GM18499 (cell line): ENCODE results near the gene DONSON.
"Not testable (repeated sequence)": the region's sequence is repeated elsewhere in the genome, so short reads cannot be mapped to it uniquely, and the experiment has no call there.

Experiments used
- ATAC-seq: cut with Tn5 transposase; IDR thresholded peaks from one replicate; pipeline ENCODE4 v1.9.1; 2021; ENCODE audit warnings: moderate number of reproducible peaks; ENCODE audit not compliant: insufficient read depth, unreplicated experiment

The DONSON gene, protein sequence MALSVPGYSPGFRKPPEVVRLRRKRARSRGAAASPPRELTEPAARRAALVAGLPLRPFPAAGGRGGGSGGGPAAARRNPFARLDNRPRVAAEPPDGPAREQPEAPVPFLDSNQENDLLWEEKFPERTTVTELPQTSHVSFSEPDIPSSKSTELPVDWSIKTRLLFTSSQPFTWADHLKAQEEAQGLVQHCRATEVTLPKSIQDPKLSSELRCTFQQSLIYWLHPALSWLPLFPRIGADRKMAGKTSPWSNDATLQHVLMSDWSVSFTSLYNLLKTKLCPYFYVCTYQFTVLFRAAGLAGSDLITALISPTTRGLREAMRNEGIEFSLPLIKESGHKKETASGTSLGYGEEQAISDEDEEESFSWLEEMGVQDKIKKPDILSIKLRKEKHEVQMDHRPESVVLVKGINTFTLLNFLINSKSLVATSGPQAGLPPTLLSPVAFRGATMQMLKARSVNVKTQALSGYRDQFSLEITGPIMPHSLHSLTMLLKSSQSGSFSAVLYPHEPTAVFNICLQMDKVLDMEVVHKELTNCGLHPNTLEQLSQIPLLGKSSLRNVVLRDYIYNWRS

GRCh38 chr21:33588485-33589335, at the start of gene DONSON:
Gene DONSON, minus strand, starts transcription at chr21:33588684. Its CDS starts 43 bp downstream, at chr21:33588641.
- ATAC-seq, result peak; percentile 48

- ATAC-seq, result no peak
Observed at GRCh38 chr21:33634254-33634653, 45.8 kb upstream of the DONSON start.

GRCh38 chr21:33626151-33626550, 37.7 kb upstream of the DONSON start:
- ATAC-seq, result not testable (repeated sequence)

GRCh38 chr21:33622253-33622652, 33.8 kb upstream of the DONSON start:
- no peak for ATAC-seq

- no peak for ATAC-seq
Observed at GRCh38 chr21:33619726-33620125, 31.2 kb upstream of the DONSON start.

GRCh38 chr21:33618407-33618806, 29.9 kb upstream of the DONSON start:
- ATAC-seq, result no peak

DNA sequence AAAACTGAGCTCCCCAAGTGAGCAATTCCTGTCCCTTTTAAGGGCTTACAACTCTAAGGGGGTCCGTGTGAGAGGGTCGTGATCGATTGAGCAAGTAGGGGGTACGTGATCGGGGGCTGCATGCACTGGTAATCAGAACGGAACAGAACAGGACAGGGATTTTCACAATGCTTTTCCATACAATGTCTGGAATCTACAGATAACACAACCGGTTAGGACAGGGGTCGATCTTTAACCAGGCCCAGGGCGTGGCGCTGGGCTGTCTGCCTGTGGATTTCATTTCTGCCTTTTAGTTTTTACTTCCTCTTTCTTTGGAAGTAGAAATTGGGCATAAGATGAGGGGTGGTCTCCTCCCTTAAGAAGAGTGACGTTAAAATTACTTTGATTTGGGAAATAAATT, 29.1 kb upstream of the DONSON start:
- not testable (repeated sequence) for ATAC-seq

DNA sequence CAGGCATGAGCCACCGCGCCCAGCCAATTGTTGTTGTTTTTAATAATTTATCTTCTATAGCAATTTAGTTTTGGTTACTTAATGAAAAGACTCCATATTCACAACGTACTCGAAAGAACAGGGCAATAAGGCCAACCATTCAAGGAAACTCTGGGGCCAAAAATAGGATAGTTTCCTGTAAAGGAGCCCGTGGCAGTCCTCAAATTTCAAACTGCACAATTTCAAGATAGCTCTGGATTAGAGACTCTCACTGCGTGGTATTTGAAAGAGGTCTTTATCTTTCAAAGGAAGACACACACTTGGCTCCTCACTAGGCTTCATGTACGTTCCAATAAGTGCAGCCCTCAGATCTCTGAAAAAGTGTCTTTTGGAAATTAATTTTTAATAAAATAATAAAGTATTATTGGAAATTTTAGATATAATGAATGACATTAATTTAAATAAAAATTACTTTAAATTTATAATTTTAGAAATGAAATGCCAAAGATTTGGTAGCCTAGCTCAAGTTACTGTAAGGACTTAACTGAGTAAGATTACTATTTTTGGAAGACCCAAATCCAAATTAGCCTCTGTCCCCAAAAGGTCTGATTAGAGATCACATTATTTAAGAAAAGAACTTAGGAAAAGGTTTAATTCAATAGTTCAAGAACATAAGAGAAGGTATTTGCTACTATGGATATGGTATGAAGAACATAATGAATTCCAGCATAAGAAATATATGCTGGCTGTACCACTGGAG, 22.7 kb upstream of the DONSON start:
- no peak for ATAC-seq

DNA sequence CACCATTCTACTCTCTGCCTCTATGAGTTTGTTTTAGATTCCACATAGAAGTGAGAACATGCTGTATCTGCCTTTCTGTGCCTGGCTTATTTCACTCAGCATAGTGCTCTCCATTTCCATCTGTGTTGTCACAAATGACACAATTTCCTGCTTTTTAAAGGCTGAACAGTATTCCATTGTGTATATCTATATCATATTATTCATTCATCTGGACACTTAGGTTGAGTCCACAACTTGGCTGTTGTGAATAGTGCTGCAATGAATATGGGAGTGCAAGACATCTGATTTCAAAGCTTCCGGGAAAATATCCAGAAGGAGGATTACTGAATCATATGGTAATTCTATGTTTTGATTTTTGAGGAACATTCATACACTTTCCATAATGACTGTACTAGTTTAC, 20.1 kb upstream of the DONSON start:
- no peak for ATAC-seq

GRCh38 chr21:33598051-33598450, 9.6 kb upstream of the DONSON start:
- no peak for ATAC-seq

- ATAC-seq, result peak; percentile 29
Observed at GRCh38 chr21:33587792-33588484, 546 bp downstream of the DONSON start.

GRCh38 chr21:33586927-33587326, 1.6 kb downstream of the DONSON start:
- ATAC-seq, result no peak

DNA sequence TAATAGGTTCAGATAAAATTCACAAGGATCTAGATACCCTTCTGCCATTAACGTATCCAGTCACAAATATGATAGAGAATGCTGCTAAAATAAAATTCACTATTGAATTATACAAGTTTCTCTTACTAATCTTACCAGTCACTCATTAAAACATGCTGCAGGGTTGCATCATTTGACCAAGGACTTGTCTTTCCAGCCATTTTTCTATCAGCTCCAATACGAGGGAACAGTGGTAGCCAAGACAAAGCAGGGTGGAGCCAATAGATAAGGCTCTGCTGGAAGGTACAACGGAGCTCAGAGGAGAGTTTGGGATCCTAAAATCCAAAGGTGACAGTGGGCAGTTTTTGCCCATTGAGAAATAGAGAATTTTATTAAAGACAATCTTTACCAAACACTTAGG, 4.0 kb downstream of the DONSON start:
- ATAC-seq, result no peak

GRCh38 chr21:33578959-33579542, 9.4 kb downstream of the DONSON start:
- ATAC-seq, result no peak

- no peak for ATAC-seq
Observed at GRCh38 chr21:33578214-33578613, 10.3 kb downstream of the DONSON start.

- not testable (repeated sequence) for ATAC-seq
Observed at GRCh38 chr21:33576741-33577141, 11.7 kb downstream of the DONSON start.

DNA sequence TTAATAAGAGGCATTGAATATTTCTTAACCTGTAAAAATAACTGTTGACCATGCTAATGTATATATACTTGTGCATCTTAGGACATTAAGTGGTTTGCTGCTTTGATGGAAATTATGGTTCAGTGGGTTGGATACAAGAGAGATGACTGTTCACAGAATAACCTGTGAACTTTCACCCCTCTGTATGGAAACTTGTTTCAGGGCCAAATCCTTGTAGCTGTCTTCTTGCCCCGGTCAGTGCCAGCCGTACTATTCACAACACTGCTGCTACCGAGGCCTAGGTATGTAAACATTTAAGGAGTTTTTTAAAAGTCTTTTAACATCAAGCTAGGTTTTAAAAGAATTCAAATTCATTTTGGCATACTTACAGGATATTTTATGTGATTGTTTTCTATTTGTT, 16.1 kb downstream of the DONSON start:
- no peak for ATAC-seq

DNA sequence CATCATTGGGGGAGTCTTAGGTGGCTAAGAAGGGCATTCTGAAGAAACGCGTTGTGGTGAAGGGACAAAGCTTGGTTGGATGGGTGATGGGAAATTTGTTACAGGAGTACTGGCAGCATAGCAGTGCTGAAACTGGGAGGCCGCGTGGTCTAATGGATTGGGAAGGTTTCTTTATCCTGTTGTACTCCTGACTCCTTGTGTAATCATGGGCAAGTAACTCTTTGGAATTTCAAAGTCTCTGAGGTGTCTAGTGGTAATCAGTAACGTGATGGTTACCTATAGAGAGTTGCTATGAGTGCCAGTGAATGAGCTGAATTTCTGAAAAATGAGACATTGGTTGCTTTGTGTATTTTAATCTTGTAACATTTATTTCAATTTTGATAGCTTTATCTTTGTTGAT, 18.5 kb downstream of the DONSON start:
- ATAC-seq, result no peak

GRCh38 chr21:33568448-33568847, 20.0 kb downstream of the DONSON start:
- no peak for ATAC-seq
